ENCODE data around the gene RREB1. TPM values are rescaled to one million over a fixed set of nuclear protein-coding genes. Genes with fewer than 3 reads are reported as not detected.
A peak's percentile ranks its signal among the peaks of the same experiment; 100 is the strongest.

RREB1 gene
- total and polyA plus RNA-seq, 10 donors: 3.2 to 72.0 (median 54.6) TPM

- DNase-seq: peak; percentile 81
- H3K4me3 ChIP-seq: no peak overlapping the region
- TF ChIP-seq POLR2A (IDR thresholded peaks at IDR 0.05) (no peak), CTCF (IDR thresholded peaks at IDR 0.05 in 8 of 11, conservative IDR thresholded peaks at IDR 0.05 in 3 of 11) (no peak), POLR2AphosphoS5 (IDR thresholded peaks at IDR 0.05) (peak in 1 of 3 donors; percentile 25)
- 93 to 97% (median 94%) methylated on average over 24 to 25 of the region's 25 CpGs for WGBS, 5 donors
- H3K4me1 ChIP-seq: peaks cover 39 to 99% (median 93%) of the 10 kb centered on the region in 6 donors
- H3K9me3 ChIP-seq: no peaks in the 10 kb centered on the region
- no peaks in the 10 kb centered on the region for H3K27me3 ChIP-seq (replicated peaks in 1 of 7)
- H3K27ac ChIP-seq: peak overlapping the region in 7 of 8 donors; percentile 86 to 98 (median 94)
- H3K36me3 ChIP-seq: no peaks in the 10 kb centered on the region
- intact Hi-C loops (cut with DNase I; ENCODE audit: low total_unique reads): no loop called here
Measured at GRCh38 chr6:7142228-7142801, 34.6 kb downstream of the RREB1 start.

GRCh38 chr6:7142918-7143475 is 35.2 kb downstream of the RREB1 start:
- no peak for DNase-seq
- H3K4me3 ChIP-seq: no peak overlapping the region
- H3K27me3 ChIP-seq (replicated peaks in 1 of 7): no peaks in the 10 kb centered on the region
- WGBS, 5 donors: 73 to 88% (median 85%) methylated on average over 6 of the region's 6 CpGs
- H3K4me1 ChIP-seq: peaks cover 34 to 99% (median 92%) of the 10 kb centered on the region in 6 donors
- intact Hi-C loops (cut with DNase I; ENCODE audit: low total_unique reads): no loop called here
- peak overlapping the region in 4 of 8 donors; percentile 6 to 97 (median 30) for H3K27ac ChIP-seq
- H3K9me3 ChIP-seq: no peaks in the 10 kb centered on the region
- TF ChIP-seq POLR2AphosphoS5 (IDR thresholded peaks at IDR 0.05) (no peak), POLR2A (IDR thresholded peaks at IDR 0.05) (no peak), CTCF (IDR thresholded peaks at IDR 0.05 in 8 of 11, conservative IDR thresholded peaks at IDR 0.05 in 3 of 11) (no peak)
- H3K36me3 ChIP-seq: no peaks in the 10 kb centered on the region

GRCh38 chr6:7143476-7143974 is 35.8 kb downstream of the RREB1 start:
- no peaks in the 10 kb centered on the region for H3K36me3 ChIP-seq
- intact Hi-C loops (cut with DNase I; ENCODE audit: low total_unique reads): no loop called here
- H3K9me3 ChIP-seq: no peaks in the 10 kb centered on the region
- peaks cover 33 to 99% (median 87%) of the 10 kb centered on the region in 6 donors for H3K4me1 ChIP-seq
- peak overlapping the region in 4 of 8 donors; percentile 6 to 97 (median 30) for H3K27ac ChIP-seq
- TF ChIP-seq POLR2AphosphoS5 (IDR thresholded peaks at IDR 0.05) (no peak), POLR2A (IDR thresholded peaks at IDR 0.05) (no peak), CTCF (IDR thresholded peaks at IDR 0.05 in 8 of 11, conservative IDR thresholded peaks at IDR 0.05 in 3 of 11) (no peak)
- 64 to 80% (median 68%) methylated on average over 7 of the region's 7 CpGs for WGBS, 5 donors
- H3K4me3 ChIP-seq: no peak overlapping the region
- DNase-seq: no peak
- H3K27me3 ChIP-seq (replicated peaks in 1 of 7): no peaks in the 10 kb centered on the region

GRCh38 chr6:7144872-7145584 is 37.3 kb downstream of the RREB1 start:
- intact Hi-C loops (cut with DNase I; ENCODE audit: low total_unique reads): no loop called here
- Histone ChIP-seq H3K27me3 (replicated peaks in 1 of 7) (no peaks in the 10 kb centered on the region), H3K9me3 (no peaks in the 10 kb centered on the region), H3K27ac (peak overlapping the region in 7 of 8 donors; percentile 22 to 88 (median 81)), H3K4me1 (peaks cover 33 to 92% (median 76%) of the 10 kb centered on the region in 6 donors), H3K36me3 (no peaks in the 10 kb centered on the region), H3K4me3 (peak overlapping the region in 1 of 8 donors; percentile 51)
- DNase-seq: no peak
- TF ChIP-seq POLR2A (IDR thresholded peaks at IDR 0.05) (no peak), POLR2AphosphoS5 (IDR thresholded peaks at IDR 0.05) (no peak), CTCF (IDR thresholded peaks at IDR 0.05 in 8 of 11, conservative IDR thresholded peaks at IDR 0.05 in 3 of 11) (no peak)
- 36 to 60% (median 49%) methylated on average over 7 of the region's 7 CpGs for WGBS, 5 donors
